OCI-LY3 (cell line): Measurements from ENCODE around the gene NTRK2.

Experiments
- EZH2phosphoT487 ChIP-seq: fragments of 200-600 bp; shearing (Covaris generic); IDR thresholded peaks from 2 replicates; pipeline ENCODE4 v1.6.1; 2018; ENCODE audit warnings: antibody characterized with exemption, mixed run types, low read depth
- TF ChIP-seq, protein P1 (sequence below): fragments of 200-600, 300-600 bp; sonication (generic); IDR thresholded peaks from 2 replicates; pipeline ENCODE4 v1.5.1; 2014; ENCODE audit warnings: antibody characterized with exemption, low read length, low read depth

DNA sequence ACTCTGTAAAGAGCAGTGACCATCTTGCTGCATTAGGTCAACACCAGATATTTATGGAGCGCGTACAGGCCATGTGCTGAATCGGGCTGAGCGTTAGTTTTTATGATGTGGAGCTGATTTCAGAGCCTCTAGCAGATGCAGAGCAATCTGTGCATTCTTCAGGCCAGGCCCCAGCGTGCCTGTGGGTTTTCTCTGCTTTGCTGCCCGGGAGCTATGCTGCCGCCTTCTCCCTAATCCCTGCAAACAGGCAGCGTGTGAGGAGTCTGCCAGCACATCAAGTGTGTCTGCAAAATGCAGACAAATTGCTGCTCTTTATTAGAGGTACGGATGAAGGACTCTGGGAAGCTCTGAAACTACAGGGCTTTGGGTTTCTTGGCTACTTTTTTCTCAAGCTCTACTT lies 170.0 kb downstream of the NTRK2 start:
- TF ChIP-seq, protein P1, sequence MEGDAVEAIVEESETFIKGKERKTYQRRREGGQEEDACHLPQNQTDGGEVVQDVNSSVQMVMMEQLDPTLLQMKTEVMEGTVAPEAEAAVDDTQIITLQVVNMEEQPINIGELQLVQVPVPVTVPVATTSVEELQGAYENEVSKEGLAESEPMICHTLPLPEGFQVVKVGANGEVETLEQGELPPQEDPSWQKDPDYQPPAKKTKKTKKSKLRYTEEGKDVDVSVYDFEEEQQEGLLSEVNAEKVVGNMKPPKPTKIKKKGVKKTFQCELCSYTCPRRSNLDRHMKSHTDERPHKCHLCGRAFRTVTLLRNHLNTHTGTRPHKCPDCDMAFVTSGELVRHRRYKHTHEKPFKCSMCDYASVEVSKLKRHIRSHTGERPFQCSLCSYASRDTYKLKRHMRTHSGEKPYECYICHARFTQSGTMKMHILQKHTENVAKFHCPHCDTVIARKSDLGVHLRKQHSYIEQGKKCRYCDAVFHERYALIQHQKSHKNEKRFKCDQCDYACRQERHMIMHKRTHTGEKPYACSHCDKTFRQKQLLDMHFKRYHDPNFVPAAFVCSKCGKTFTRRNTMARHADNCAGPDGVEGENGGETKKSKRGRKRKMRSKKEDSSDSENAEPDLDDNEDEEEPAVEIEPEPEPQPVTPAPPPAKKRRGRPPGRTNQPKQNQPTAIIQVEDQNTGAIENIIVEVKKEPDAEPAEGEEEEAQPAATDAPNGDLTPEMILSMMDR = no peak
- TF ChIP-seq EZH2phosphoT487 = no peak
